CD4-positive, alpha-beta T cell (primary cell): ENCODE results near the gene PSMD9. TPM values are rescaled to one million over a fixed set of nuclear protein-coding genes. Genes with fewer than 3 reads are reported as not detected.

Source experiments
- ATAC-seq: fragments of 200-7000 bp; cut with Tn5 transposase; one replicate; pipeline ENCODE4 v1.10.0; 2022; ENCODE audit warnings: mild to moderate bottlenecking; ENCODE audit not compliant: poor library complexity
- CTCF ChIA-PET: fragments of 350-600 bp; sonication (Branson Sonifier 250); formaldehyde crosslinking; loops from one replicate; lab custom pipeline; 2021; ENCODE audit warnings: antibody characterized with exemption, inconsistent platforms; lab: Charles Lee
- POLR2A ChIA-PET: fragments of 350-600 bp; sonication (Branson Sonifier 250); formaldehyde crosslinking; loops from one replicate; lab custom pipeline; 2021; ENCODE audit warnings: antibody characterized with exemption, inconsistent platforms; lab: Charles Lee
- DNase-seq, 14 experiments: peaks; one replicate each; pipeline ENCODE4 v3.0.0-alpha.2; 2013 to 2020; ENCODE audit warnings: mixed read lengths in 2 of 14
- H3K27ac ChIP-seq, 2 donors: one replicate each; pipeline versions ENCODE4 v1.5.1 to v1.7.0; 2013; ENCODE audit warnings: low read length in 2 of 2, low read depth in 1 of 2, mild to moderate bottlenecking in 1 of 2
- H3K27me3 ChIP-seq, 2 experiments: 1 replicate in 1 of 2; 2 replicates in 1 of 2; pipeline versions ENCODE4 v1.6.1 to v1.7.0; 2013; ENCODE audit warnings: low read length in 2 of 2, control low read depth in 1 of 2, mild to moderate bottlenecking in 1 of 2, moderate library complexity in 1 of 2; ENCODE audit not compliant: insufficient read depth in 2 of 2, control insufficient read depth in 1 of 2
- H3K36me3 ChIP-seq: one replicate; pipeline ENCODE4 v1.6.1; 2013; ENCODE audit warnings: low read length, control low read depth; ENCODE audit not compliant: insufficient read depth
- H3K4me1 ChIP-seq: one replicate; pipeline ENCODE4 v1.6.1; 2013; ENCODE audit warnings: low read length, control low read depth; ENCODE audit not compliant: insufficient read depth
- H3K4me3 ChIP-seq: one replicate; pipeline ENCODE4 v1.5.1; 2013; ENCODE audit warnings: mild to moderate bottlenecking, low read length, moderate library complexity
- H3K9me3 ChIP-seq, 2 experiments: 1 replicate in 1 of 2; 2 replicates in 1 of 2; pipeline versions ENCODE4 v1.6.1 to v1.7.0; 2013; ENCODE audit warnings: low read length in 2 of 2, mild to moderate bottlenecking in 2 of 2, control low read depth in 1 of 2, moderate library complexity in 1 of 2; ENCODE audit not compliant: control insufficient read depth in 1 of 2, insufficient read depth in 1 of 2
- H3K27ac Mint-ChIP-seq: one replicate; pipeline ENCODE4 v1.8.0; 2020; ENCODE audit warnings: mixed read lengths
- H3K27me3 Mint-ChIP-seq: one replicate; pipeline ENCODE4 v1.8.0; 2021; ENCODE audit warnings: mixed read lengths
- H3K36me3 Mint-ChIP-seq: one replicate; pipeline ENCODE4 v1.8.0; 2021; ENCODE audit warnings: low read depth, mixed read lengths
- H3K4me1 Mint-ChIP-seq: one replicate; pipeline ENCODE4 v1.8.0; 2021; ENCODE audit warnings: low read depth, mixed read lengths
- H3K4me3 Mint-ChIP-seq: one replicate; pipeline ENCODE4 v1.8.0; 2020; ENCODE audit warnings: mild to moderate bottlenecking, mixed read lengths
- H3K9me3 Mint-ChIP-seq: one replicate; pipeline ENCODE4 v1.8.0; 2020; ENCODE audit warnings: mixed read lengths
- CTCF ChIP-seq: fragments of 200-600 bp; IDR thresholded peaks from one replicate; pipeline ENCODE4 v1.8.0; 2022; ENCODE audit warnings: antibody characterized with exemption, mild to moderate bottlenecking
- intact Hi-C, 2 experiments: fragments of 100-400 bp; cut with DNase I in 1 of 2; cut with micrococcal nuclease in 1 of 2; formaldehyde crosslinking; loops; one replicate each; pipeline versions ENCODE4 v1.15.1 to v1.9.0; 2023 to 2025; cut with DNase I, micrococcal nuclease
- total RNA-seq, 174 experiments: library from RNA in 2 of 174; stranded (reverse) in 2 of 174; gene quantifications; one replicate each; pipeline ENCODE4 v1.2.3 and lab custom pipeline; 2021 to 2026

The PSMD9 gene
- total RNA-seq, 2 experiments from 2014 or later = 29.5 to 31.8 TPM

- no peaks in the 10 kb centered on the region for H3K4me1 Mint-ChIP-seq
- DNase-seq = no peak
- Histone ChIP-seq H3K27ac (no peak overlapping the region), H3K27me3 (no peaks in the 10 kb centered on the region), H3K36me3 (no peaks in the 10 kb centered on the region), H3K4me3 (no peak overlapping the region), H3K4me1 (no peaks in the 10 kb centered on the region), H3K9me3 (no peaks in the 10 kb centered on the region)
- H3K27ac Mint-ChIP-seq = no peak overlapping the region
- POLR2A ChIA-PET = no interaction called here
- TF ChIP-seq CTCF = no peak
- CTCF ChIA-PET = no interaction called here
- no peak for ATAC-seq
- intact Hi-C loops = no loop called here
- no peak overlapping the region for H3K4me3 Mint-ChIP-seq
- no peaks in the 10 kb centered on the region for H3K36me3 Mint-ChIP-seq
- no peaks in the 10 kb centered on the region for H3K9me3 Mint-ChIP-seq
- no peaks in the 10 kb centered on the region for H3K27me3 Mint-ChIP-seq
Measured at GRCh38 chr12:121960541-121960940, 72.0 kb downstream of the PSMD9 start.

- Mint-ChIP-seq H3K4me1 (no peaks in the 10 kb centered on the region), H3K27me3 (no peaks in the 10 kb centered on the region), H3K36me3 (no peaks in the 10 kb centered on the region), H3K4me3 (no peak overlapping the region), H3K27ac (no peak overlapping the region), H3K9me3 (no peaks in the 10 kb centered on the region)
- ATAC-seq (no peak), DNase-seq (no peak)
- H3K4me1 ChIP-seq = no peaks in the 10 kb centered on the region
- no peak for TF ChIP-seq CTCF
- no peaks in the 10 kb centered on the region for H3K9me3 ChIP-seq
- intact Hi-C loops = no loop called here
- ChIA-PET CTCF (no interaction called here), POLR2A (interaction anchor here (0.5 kb wide), 1 partner anchor 126 kb away, joined by 3 read pairs; no protein-coding TSS in a partner anchor)
- H3K36me3 ChIP-seq = no peaks in the 10 kb centered on the region
- H3K4me3 ChIP-seq = no peak overlapping the region
- H3K27me3 ChIP-seq = no peaks in the 10 kb centered on the region
- no peak overlapping the region for H3K27ac ChIP-seq
Measured at GRCh38 chr12:121961195-121961879, 72.7 kb downstream of the PSMD9 start.

- H3K9me3 ChIP-seq = no peaks in the 10 kb centered on the region
- POLR2A ChIA-PET = no interaction called here
- no peaks in the 10 kb centered on the region for H3K4me1 ChIP-seq
- H3K36me3 Mint-ChIP-seq = no peaks in the 10 kb centered on the region
- no peak overlapping the region for H3K27ac ChIP-seq
- no peak overlapping the region for H3K4me3 Mint-ChIP-seq
- no peak overlapping the region for H3K4me3 ChIP-seq
- DNase-seq (no peak), ATAC-seq (no peak)
- intact Hi-C loops = no loop called here
- H3K9me3 Mint-ChIP-seq = no peaks in the 10 kb centered on the region
- no peaks in the 10 kb centered on the region for H3K36me3 ChIP-seq
- no peaks in the 10 kb centered on the region for H3K27me3 Mint-ChIP-seq
- no peak overlapping the region for H3K27ac Mint-ChIP-seq
- no peaks in the 10 kb centered on the region for H3K4me1 Mint-ChIP-seq
- no peaks in the 10 kb centered on the region for H3K27me3 ChIP-seq
- CTCF ChIA-PET = no interaction called here
- TF ChIP-seq CTCF = no peak
Measured at GRCh38 chr12:121963341-121964018, 74.9 kb downstream of the PSMD9 start.
